ENCODE data around the gene MEGF11.

MEGF11 gene

DNA sequence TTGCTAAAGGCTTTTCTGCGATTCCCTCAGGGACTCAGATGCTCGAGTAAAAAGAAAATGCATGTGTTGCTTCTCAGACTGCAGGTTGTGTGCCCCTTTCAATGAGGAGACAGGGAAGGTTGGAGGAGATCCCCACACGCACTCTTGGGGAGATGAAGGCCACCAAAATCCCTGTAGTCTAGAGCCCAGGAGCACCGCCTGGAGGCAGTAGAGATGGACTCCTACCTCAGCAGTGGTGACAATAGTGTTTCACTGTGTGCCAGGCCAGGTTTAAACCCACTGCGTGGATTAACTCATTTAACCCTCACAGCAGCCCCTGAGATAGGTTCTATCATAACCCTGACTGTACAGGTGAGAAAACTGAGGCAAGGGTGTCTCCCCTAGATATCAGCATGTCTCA lies 15.2 kb downstream of the MEGF11 start:
- DNase-seq = no peak

DNA sequence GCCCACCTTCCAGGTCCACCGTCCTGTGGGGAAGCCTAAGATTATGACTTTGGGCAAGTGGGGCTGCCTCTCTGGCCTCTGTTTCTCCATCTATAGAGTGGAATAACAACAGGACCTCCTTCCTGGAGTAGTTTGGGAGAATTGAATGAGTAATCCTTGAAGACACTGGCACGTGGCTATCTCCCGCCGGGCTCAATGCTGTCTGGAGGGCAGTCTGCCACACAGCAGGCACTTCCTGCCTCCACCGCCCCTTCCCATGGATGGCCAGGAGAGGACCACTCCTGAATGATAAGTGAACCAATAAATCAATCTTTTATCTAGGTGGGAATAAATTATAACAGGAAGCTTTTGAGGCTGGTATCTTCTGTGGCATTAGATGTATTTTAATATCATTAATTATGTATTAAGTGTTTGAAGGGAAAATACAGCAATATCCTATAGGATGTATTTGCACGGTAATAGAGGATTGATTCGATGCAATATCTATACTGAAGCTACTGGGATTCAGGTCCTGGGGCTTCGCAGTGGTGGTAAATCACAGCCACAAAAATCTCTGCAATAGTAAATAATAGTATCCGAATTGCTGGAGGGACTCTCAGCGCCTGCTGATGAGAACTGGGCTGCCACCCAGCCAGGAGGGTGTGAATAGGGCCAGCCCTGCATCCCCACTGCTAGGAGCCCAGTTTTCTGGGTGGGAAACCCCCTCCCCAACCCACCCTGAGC lies 15.9 kb downstream of the MEGF11 start:
- no peak for DNase-seq

DNA sequence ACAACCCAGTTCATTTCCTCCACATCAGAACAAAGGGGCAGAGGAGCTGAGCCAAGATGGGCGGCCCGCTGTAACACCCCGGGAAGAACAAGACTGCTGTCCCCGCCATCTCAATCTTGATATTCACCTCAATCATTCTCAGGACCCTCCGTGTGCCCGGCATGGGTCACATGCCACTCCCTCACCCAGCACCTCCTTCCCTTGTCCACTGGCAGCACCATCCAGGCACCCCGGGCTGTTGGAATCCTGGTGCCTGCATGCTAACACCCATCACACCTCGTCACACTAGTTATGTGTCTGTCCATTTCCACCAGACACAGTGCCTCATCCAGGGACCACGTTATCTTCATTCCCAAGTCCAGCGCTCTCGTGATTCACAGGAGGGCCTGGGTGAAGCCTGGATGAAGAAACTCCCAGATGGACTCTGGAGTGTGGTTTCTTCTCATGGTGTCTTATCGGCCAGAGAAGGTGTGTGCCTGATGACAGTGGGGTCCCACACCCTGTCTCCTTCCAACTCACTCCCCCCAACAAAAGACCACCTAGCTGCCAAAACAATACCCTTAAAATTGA lies 16.7 kb downstream of the MEGF11 start:
- no peak for DNase-seq

DNA sequence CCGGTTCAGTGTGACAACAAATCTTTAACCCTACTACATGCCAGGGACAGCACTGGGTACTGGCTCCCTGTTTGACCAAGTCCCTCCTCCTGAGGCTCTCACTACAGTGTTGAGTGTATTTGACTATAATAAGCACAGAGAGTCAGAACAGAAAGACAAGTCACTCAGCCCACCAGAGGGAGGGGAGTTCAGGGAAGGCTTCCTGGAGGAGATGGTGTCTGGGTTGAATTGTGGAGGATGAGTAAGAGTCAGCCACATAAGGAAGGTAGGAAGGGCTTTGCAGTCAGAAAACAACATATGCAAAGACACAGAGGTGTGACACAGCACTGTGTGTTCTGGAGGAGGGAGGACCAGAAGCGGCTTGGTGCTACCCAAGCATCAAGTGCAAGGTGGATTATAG lies 17.7 kb downstream of the MEGF11 start:
- DNase-seq = no peak

DNA sequence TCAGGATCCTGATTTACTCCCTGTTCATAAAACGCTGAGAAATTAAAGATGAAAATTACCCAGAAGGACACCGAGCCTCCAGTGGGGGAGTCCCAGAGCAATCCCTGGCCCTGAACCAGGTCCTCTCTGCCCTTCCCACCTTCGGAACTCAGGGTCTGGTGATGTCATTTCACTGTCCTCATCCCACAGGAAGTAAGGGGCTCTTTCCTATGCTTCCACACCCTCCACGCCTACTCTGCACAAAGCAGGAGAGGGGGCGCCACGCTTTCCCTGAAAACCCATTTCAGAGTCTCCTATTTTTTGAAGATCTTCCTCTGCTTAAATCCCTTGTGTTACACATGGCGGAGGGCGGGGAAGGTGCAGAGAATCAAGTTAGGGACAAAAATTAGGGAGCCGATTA lies 18.8 kb downstream of the MEGF11 start:
- DNase-seq = no peak

DNA sequence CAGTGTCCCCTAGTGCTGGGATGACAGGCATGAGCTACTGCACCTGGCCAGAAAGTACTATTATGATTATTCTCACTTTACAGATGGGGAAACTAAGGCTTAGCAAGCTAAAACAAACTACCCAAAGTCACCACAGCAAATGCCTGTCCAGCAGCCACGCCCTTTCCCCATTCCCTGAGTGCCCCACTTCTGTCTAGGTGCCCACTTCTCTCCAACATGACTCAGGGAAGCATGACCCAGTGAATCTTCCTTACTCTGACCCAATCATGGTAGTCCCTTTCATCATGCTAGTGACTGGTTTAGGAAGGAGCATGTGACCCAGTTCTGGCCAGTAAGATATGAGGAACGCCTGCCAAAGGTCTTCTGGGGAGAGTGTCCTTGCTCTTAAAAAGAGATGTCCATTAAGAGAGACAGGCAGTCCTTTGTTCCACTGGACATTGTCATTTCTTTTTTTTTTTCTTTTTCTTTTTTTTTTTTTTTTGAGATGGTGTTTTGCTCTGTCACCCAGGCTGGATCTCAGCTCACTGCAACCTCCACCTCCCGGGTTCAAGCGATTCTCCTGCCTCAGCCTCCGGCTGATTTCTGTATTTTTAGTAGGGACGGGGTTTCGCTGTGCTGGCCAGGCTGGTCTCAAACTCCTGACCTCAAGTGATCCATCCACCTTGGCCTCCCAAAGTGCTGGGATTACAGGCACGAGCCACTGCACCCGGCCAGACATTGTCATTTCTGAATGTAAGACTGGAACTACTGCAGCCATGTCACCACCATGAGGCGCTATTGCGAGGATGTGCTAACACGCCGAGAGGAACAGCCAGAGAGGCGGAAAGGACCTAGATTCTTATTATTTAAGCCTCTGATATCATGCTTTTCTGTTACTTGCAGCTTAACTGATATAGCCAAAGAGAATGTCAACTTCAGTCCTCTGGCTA lies 19.8 kb downstream of the MEGF11 start:
- DNase-seq = peak; percentile 11

DNA sequence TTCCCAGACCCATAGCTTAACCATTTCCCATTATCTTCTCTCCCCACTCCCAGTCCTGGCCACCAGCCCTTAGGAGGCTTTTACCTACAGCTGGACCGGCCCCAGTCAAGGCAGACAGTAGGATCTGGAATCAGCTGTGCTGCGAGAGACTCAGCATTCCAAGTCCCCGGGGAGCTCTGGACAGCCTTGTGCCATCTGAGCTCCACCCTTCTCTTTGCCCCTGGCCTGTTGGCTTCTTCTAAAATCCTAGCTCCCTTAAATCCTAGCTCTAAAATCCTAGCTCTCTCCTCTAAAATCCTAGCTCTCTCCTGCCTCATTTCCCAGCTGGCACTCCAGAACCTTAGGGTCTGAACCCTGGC lies 21.3 kb downstream of the MEGF11 start:
- DNase-seq = no peak

DNA sequence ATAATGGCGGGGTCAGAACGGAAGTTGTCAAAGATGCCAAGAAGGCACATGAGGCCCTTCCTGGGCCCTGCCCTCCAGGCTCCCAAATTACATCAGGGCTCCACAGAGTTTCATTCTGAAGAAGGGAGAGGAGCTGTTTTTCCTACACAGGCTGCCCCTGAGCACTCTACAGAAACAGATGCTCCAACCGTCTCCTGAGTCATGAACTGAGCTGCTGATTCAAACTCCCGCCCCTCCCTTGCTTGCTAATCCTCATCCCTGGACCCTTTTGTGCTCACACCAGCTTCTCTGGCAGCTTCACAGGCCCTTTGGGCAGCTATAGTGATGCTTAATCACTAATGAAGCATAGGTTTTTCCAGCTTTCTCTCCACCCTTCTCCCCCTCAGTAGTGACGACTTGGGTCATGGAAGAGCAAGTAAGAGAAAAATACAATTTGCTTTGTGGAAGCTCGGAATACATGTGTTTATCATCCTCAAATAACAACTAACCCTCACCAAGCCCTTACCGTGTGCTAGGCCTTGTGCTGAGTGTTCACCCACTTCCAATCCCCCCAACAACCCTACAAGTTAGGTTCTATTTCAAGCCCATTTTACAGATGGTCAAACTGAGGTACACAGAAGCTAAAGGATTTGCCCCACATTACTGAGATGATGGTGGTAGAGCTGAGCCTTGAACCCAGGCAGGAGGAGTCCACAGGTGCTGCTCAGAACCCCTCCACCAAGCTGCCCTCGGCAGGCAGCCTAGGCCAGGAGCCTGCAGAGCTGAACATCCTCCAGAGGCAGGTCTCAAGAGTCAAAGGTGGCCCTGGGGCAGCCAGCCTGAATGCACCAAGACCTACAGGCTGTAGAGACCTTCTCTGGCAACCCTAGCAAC lies 21.9 kb downstream of the MEGF11 start:
- DNase-seq = no peak

DNA sequence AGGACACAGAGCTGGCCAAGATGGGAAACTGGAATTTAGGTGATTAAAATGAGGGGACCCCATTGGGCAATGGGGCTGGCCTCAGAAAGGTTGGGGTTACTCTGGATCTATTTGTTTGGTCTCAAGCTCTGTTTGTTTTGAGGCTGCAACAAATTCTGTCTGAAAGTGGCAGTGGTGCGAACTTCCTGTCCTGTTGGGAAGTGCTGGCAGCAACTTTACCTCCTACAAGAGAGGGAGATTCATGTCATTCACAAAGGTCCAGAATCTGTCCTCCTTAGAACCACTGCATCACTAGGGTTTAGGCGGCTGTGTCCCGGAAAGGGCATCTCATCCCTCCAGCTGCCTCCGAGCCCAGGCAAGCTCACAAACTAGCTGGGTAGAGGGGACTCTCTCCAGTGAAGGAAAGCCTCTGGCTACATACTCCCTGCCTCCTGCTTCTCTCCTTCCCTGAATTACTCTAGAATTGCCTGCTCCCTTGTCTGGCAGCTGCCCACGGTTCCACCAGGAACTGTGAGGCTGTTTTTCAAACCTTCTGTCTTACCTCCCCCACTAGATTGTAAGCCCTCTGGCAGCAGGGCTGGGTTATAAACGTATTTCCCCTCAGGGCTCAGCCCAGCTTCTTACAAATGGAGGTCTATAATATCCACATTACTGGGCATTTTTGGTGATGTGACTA lies 23.6 kb downstream of the MEGF11 start:
- no peak for DNase-seq

DNA sequence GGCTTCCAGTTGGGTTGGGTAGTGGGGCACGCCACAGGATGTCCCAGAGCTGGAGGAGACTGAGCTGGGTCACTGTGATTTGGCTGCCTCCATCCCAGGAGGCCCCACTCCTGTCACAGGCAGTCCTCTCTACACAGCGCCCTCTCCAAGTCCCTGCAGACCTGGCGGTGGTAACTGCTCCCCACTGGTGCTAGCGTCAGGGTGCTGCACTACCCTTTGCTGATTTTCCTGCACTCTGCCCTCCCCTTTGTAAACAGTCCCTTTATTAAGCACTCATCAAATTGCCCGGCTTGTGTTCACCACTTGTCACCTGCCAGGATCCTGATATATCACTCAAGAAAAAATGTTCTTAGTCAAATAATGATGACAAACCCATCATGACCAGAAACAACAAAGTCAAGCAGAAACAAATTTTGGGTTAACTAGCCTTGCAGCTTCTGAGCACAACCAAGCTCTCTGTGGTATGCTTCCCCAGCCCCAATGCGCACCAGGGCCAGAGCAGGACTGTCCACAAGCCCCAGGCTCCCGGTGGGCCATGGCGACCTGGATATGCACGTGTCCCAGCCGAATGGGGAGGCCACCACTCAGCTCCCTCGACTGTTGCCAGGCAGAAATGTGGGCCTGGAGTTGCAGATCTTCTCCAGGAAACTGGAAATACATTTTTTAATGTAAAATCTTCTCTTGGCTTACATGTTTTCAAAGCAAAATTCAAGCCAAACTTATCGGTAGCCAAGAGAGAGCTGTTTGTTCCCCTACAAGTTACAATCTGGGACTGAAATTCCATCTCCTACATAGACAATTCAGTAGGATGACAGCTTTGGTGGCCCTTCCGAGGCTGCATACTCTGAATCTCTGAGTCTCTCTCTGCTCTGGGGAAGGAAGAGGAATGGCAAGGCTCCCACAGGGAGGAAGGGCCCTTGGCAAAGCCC lies 24.5 kb downstream of the MEGF11 start:
- DNase-seq = no peak

DNA sequence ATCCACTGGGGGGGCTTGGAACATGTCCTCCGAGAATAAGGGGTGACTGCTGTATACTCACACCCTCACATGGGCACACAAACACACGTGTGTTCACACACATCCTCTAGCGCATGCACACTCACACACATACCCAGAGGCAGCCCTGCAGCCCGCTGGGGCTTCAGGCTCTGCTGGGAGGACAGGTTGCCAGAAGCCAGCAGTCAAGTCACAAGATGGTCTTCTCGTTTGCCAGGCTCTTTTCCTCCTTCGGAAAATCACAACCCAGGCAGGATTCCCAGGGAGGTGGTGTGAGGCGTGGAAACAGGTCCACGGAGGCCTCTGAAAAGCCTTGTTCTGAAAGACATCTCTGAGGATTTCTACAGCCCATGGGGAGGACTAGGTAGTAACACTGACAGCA lies 26.8 kb downstream of the MEGF11 start:
- DNase-seq = no peak

DNA sequence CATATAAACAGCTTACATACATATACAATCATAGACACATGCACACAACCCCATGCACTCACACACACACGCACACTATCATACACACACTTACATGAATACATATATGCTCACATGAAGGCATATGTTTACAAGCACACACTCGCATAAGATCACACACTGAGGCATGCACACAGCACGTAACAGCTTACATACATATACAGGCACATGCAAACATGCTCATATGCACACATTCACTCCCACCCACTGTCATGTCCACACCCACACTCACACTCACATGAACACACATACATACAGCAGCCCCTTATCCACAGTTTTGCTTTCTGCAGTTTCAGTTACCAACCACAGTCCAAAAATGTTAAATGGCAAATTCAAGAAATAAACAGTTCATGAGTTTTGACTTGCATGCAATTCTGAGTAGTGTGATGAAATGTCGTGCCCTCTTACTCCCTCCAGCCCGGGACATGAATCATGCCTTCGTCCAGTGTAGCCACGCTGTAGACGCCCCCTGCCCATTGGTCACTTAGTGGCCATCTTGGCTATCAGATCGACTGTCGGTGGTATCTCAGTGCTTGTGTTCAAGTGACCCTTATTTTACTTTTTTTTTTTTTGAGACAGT lies 27.8 kb downstream of the MEGF11 start:
- DNase-seq = no peak

DNA sequence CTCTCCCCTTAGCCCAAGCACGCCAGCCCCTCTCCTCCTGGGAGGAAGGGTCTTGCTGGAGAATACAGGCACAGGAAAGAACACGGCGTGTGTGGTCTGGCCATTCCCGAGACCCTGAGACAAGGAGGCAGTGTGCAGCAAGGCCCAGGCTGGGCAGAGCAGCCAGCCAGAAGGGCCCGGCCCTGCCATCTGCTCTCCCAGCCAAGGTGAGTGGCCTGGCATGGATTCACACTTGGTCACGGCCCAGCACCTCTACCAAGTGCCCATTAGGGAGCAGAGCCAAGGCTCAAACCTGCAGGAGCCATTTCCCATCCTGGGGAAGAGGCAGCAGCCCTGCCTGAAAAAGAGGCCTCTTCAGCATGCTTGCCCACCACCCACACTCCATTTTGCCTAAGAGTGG lies 28.6 kb downstream of the MEGF11 start:
- peak; percentile 54 for DNase-seq

DNA sequence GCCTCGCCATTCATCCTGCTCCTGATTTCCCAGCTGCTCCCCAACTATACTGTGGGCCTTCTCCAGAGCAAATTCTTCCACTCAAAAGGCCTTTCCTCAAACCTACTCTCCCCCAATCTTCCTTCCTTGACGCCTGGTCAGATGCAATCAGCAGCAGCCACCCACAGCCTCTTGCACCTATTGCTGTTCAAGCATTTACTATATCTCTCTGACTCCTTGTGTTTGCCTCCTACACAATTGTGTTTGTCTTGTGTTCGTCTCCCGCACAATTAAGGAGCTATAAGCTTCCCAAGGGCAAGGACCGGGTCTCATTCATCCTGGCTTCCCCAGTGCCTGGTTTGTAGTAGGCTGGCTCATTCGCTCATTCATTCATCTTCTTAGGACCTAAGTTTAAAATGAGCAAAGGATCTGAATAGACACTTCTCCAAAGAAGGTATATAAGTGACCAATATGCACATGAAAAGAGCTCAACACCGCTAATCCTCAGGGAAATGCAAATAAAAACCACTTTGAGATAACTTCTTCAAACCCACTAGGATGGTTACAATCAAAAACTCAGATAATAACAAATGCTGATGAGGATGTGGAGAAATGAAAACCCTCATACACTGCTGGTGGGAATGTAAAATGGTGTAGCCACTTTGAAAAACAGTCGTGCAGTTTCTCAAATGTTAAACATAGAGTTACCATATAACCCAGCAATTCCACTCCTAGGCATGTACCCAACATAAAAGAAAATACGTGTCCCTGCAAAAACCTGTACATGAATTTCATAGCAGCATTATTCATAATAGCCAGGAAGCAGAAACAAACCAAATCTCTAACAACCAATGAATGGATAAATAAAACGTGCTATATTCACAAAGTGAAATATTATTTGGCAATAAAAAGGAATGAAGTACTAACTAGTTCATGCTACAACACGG lies 31.0 kb downstream of the MEGF11 start:
- DNase-seq = no peak

DNA sequence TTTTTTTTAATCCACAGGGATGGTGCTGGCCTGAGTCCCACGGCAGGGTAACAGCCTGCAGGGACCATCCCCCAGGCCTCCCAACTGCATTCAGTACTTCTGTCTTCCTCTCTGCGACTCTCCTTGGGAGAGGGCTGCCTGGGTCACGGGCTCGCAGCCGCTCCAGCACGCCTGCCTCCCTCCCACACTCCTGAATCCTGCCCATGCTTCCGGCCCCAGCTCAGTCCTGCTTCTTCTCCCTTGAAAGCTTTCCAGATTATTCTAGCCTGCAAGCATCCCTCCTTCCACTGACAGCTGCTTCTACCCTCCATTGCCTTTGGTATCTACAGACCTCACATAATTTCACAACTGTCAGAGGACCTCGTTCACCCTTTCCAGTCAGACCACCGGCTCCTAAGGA lies 32.4 kb downstream of the MEGF11 start:
- DNase-seq = no peak

DNA sequence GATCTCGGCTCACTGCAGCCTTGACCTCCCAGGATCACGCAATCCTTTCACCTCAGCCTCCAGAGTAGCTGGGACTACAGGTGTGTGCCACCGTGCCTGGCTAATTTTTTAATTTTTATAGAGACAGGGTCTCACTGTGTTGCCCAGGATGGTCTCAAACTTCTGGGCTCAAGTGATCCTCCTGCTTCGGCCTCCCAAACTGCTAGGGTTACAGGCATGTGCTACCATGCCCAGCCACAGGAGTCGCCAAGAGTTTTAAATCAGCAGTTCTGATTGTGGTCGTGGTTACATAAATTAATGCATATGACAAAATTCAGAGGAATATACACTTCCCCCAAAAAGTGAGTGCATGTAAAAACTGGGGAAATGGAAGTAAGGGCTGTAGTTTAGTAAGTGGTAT lies 32.9 kb downstream of the MEGF11 start:
- DNase-seq = no peak

DNA sequence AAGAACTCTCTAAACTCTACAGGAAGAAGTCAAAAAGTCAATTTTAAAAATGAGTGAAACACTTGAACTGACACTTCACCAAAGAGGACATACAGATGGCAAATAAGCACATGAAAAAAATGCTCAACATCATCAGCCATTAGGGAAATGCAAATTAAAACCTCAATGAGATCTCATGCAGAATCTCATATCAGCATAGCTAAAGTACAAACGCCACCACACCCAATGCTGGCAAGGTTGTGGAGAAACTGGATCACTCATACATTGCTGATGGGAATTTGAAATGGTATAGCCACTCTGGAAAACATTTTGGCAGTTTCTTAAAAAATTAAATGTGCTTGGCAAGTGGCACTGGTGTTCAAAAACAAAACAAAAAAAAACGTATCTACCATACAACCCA lies 34.2 kb downstream of the MEGF11 start:
- DNase-seq = no peak

DNA sequence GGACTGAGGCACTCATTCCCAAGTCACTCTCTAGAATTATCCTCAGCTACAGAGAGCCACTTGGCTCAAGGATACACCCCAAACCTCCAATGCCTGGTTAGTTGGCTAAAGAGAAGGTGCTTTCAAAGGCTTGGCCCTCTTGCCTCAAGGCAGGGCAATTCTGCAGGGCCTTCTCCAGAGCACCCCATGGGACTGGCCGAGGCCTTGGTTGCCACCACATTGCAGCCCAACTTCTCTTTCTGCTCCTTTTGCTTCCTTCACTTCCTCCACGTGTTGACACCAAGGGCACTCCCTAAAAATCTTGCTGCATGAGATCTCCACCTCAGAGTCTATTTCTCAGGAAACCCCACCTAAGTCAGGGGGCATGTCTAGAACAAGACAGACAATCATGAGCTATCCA lies 36.7 kb downstream of the MEGF11 start:
- DNase-seq = no peak

DNA sequence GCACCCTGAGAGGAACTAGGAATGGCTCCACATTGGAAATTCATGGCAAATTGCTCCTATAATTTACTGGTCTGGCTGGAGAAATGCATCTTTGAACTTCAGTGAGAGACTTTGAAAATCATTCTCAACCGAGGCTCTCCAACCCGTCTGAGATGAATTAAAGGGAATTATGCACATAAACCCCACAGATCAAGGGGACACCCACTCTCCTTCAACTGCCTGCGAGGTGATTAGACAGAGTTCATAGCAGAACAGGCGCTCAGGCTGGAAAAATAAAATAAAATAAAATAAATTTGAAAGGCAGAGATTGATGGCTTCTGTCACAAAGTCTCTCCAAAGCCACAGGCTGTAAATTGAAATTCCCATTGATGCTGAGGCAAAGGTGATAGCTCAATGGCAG lies 37.7 kb downstream of the MEGF11 start:
- no peak for DNase-seq

DNA sequence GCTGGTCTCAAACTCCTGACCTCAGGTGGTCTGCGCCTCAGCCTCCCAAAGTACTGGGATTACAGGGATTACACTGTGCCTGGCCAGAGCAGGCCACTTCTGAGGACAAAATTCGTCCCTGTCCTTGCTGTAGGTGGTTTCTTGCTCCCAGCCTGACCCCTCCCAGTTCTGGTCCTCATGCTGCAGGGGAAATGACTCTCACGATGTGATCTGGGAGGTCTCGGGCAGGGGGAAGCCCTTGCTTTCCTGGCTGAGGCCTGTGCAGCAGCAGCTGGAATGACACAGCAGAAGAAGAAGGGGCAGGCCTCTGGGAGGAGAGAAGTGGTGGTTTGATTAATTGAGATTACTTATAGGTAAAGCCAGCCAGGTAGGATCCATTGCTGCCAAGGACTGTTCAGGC lies 39.3 kb downstream of the MEGF11 start:
- DNase-seq = no peak

Data from DMS53 (cell line).